DMS114 treated with DMSO at 0.1 percent for 48 hours (cell line): ENCODE results near the gene ALPL.

Experiments
- DNase-seq: peaks from one replicate; lab custom pipeline; 2025; ENCODE audit not compliant: unreplicated experiment; lab: John Stamatoyannopoulos, UW

Gene ALPL

DNA sequence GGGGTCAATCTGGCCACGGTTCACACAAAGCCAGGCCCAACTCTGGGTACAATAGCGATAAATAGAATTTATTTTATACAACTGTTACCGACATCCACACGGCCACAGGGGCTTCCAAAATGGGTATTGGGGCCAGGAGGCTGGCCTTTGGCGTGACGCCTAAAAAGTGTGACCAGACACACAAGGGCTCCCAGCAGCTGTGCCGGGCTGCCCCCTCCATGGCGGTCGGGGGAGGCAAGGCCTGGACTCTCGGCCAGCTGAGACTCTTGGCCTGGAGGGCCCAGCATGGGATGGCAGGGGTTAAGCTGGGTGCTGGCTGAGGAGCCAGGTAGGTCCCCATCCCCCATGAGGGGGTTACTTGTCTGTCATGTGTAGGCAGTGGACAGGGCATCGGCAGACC is 87.0 kb downstream of the ALPL start:
- no peak for DNase-seq

DNA sequence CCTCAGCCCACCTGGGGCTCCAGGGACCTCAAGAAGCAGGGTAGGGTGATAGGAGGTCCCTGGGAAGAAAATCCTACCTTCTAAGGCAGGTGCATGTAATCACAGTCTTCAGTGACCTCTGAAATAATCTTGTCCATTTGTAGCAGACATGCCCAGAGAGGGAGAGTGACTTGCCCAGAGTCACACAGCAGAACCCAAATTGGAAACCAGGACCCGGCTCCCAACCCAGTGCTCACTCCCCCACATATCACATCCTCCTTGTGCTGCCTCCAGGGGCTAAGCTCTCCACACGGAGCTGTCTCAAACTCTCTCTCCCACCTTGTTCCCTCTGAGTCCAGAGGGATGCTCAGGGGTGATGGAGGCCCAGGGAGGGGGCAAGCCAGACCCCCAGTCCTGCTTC is 87.4 kb downstream of the ALPL start:
- no peak for DNase-seq

DNA sequence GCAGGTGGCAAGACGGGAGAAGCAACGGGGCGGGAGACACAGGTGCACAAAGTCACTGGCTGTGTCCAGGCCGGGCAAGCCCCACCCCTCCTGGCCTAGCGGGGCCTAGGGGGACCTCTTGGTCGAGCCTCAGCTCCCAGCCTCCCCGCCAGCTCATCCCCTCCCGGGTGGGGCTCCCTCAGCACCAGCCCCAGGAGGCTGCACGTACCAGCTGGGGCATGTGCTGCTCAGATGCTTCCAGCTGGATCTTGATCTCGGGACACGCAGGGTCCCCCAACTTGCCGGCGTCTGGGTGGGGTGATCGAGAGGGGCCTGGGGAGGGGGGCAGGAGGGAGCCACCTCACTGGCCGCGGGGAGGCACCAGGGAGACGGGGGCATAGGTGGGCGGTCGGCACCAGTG is 88.5 kb downstream of the ALPL start:
- no peak for DNase-seq

DNA sequence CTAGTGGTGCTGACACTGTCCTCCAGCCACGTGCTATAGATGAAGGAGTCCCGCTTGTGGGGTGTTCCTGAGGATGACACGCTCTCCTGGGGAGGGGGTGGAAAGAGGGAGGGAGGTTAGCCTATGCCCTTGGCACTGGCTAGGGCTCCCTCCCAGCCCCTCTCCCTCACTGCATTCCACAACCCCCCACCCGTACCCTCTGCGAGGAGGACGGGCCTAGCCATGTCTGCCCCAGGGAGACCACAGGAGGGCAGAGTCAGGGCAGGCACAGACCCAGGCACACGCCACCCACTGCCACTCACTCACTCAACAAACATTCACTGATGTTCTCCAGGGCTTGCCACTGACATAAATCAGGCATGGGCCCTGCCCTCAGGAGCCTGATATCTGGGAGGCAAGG is 89.2 kb downstream of the ALPL start:
- no peak for DNase-seq

DNA sequence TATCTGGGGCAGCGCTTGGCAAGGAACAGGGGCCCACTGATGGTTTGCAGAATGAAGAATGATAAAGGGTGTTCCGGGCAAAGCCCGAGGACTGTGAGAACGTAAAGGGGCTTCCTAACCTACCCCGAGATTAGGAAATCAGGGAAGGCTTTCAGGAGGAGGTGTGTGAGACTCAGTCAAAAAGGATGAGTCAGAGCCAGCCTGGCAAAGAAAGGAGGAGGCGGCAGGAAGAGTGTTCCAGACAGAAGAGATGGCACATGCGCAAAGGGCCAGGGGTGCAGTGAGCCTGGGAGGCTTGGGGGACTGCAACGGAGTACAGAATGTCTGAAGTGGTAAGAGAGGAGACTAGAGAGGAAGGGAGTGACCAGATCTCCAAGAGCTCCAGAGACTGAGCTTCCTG is 89.7 kb downstream of the ALPL start:
- DNase-seq: no peak

DNA sequence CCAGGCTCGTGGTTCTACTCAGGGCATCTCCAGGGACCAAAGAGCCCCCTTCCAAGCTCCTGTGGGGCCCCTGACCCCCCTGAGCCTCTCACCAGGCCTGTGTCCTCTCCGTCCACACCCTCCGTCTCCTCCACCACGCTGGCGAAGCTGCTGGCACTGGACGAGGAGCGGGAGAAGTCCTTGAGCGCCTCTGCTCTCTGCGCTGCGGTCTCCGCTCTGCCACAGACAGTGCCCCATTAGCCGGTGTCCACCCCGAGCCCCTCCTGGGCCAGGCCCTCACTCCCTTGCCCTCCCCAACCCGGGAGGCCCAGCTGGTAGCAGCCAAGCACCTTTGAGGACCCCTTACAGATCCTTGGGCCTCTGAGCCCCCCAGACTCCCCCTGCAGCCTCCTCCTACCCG is 90.2 kb downstream of the ALPL start:
- DNase-seq: no peak

DNA sequence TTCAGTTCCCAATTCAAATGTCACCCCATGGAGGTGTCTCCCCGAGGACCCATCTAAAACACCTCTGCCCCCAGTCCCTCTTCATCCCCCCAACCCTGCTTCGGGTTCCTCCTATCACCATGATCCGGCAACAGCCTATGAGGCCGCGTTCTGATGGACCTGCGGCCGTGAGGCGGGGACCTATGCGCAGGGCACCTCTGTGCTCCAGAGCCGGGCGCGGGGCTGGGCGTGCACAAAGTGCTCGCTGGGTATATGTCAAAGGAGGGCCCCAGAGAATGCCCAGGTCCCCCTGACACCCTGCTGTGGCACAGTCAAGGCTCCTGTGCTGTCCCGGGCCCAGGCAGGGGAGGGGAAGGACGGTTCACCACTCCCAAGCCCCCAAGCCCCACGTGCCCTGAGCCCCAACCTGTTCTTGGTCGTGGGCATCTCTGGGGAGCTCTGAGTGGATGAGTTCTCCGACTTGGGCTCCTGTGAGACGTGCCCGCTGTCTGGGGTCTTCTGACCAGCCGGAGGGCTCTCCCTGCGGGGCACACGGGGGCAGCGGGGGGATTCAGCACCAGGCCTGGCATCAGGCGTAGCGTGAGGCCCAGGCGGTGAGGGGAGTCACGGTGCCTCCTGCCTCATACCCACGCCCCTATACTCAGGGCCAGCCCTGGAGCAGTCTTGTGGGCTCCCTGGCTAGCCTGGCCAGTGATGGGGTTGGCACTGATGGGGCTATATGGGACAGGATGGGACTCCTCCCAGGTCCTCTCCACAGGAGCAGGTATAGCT is 92.2 kb downstream of the ALPL start:
- no peak for DNase-seq

DNA sequence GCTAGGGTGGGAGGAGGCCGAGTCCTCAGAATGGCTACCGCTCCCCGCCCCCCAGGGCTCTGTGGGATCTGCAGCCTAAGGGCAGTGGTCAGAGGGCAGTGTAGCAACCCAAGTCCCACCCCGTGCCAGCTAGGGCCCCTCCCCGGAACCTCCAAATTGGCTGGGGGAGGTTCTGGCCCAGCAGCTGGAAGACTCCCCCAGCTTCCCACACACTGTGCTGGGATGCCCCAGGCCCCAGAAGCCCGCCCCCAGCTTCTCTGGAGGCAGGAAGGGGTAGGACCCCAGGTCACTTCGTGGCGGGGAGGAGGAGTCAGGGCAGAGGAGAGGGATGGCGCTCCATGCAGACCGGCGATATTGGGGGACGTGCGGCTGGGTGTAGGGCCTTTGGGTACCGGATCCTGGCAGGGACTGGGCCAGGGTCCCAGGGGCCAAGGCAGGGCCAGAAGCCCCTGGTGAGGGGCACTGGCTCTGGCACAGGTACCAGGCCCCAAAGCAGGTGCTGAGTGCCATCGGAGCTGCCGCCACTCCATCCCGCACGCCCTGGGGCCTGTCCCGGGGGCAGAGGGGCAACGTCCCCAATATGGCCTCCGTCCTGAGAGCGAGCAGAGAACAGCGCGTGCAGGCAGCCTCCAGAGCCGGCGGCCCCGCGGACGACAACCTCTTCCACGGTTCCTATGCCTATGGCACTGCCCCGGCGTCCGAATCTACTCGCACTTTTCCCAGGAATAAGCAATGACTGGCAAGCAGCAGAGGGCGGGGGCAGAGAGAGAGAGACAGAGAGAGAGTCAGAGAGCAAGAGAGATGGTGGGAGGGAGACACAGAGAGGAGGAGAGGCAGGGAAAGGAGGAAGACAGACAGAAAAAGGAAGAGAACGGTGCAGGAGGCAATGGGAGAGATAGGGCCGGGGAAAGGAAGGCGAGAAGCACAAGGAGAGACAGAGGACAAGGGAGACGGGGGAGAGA is 94.2 kb downstream of the ALPL start:
- DNase-seq: no peak

DNA sequence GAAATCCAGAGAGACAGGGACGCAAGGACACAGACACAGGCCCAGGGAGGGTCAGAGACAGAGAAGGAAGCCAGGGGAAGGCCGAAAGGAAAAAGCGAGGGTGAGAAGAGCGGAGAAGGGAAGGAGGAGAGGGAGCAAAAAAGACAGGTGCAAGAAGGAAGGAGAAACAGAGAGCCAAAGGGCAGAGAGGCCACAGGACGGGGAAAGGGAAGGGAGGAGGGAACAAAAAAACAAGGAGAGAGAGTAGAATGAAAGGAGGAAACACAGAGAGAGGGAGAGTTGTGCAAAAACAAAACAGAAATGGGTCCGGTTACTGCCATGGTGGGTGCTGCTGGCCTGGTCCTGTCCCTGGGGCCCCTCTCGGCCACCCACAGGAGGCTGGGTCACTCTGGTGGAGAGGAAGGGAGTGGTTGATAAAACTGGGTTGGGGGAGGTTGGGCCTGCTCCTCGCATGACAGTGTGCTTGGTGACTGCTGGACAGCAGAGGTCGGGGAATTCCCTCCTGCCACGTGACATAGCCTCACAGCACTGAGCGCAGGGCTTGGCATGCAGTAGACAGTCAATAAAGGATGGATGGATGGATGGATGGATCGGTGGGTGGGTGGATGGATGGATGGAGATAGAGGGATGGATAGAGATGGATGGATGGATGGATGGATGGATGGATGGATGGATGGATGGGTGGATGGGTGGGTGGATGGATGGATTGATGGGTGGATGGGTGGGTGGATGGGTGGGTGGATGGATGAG is 95.2 kb downstream of the ALPL start:
- no peak for DNase-seq

DNA sequence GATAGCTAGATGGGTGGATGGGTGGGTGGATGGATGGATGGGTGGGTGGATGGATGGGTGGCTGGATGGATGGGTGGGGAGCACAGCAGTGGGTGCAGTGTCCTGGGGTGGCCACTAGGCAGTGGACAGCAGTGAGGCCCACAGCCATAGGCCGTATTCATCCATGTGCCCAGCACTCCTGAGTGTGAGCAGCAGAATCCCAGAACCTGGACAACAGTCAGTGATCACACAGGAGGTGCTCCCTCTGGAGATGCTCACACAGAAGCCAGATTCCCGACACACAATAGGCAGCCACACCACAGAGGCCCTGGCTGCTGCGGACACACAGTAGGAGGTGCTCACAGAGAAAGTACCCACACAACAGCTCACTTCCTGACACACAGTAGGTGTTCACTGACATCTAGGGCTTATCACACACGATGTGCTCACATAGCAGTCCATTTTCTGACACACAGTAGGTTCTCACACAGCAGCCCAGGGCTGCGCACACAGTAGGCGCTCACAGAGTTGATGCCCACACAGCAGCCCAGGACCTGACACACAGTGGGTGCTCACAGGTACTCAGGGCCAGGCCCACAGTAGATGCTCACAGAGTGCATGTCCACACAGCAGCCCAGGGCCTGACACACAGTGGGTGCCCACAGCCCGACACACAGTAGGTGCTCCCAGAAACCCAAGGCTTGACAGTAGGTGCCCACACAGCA is 95.9 kb downstream of the ALPL start:
- DNase-seq: no peak

DNA sequence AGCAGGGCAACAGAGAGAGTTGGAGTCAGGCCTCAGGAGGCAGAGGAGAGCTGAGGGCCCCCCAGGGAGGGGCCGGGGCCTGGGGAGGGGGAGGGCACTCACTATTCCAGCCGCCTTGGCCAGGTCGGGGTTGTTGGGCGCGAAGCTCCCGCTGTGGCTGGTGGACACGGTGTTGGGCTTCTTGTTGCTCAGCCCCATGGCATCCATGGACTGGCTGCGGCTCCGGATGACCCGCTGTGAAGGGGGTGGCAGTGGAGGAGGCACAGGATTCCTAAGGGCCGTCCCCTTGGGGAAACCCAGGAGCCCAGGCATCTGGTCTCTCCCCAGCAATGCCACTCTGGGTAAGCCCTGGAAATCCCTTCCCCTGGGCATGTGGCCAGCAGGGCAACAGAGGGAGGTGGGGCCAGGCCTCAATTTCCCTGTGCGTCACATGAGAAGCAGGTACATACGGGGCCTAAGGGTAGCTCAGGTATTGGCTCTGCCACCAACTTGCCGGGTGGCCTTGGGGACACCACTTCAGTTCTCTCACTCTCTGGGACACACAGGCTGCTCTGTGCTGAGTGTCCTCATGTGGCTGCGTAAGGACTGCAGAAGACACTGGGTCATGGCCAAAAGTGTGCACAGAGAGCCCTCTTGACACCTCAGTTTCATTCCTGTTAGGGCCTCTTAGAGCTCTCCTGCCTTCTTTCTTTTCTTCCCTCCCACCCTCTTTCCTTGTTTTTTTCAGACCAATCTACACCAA is 96.9 kb downstream of the ALPL start:
- no peak for DNase-seq

DNA sequence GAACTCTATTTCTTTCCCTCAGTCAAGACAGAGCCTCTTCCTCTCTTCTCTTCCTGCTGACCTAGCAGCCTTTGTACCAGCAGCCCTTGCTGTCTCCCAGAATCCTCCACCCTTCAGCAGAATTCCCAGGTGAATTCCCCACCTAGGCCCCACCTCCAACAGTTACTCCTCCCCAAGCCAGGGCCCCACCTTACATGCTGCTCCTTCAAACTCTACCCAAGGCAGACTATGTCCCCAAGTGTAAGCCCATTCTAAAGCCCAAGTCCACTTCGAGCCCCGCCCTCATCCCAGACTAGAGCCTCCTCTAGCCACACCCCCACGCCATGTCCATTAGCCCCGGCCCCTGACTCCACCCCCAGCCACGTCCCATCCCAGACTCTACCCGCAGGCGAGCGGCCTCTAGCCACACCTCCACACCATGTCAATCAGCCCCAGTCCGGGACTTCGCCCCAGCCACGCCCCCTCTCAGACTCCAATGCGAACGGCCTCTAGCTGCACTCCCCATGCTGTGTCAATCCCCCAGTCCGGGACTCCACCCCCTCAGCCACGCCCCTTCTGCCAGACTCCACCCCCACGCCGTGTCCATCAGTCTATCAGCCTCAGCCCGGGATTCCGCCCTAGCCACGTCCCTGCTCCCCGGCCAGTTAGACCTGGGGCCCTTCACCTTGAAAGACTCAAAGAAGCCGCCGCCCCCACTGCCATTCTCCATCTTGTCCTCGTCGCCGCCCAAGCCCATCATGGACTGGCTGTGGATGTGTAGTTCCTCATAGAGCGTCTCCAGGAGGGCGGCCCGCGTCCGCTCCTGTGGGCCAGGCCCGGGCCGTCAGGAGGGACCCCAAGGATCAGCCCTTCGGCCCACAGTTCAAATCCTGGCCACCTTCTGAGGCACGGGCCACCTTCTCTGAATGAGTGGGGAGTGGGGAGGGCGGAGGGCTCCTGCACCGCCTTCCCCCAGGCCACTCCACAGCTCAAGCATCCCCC is 98.6 kb downstream of the ALPL start:
- DNase-seq: no peak

DNA sequence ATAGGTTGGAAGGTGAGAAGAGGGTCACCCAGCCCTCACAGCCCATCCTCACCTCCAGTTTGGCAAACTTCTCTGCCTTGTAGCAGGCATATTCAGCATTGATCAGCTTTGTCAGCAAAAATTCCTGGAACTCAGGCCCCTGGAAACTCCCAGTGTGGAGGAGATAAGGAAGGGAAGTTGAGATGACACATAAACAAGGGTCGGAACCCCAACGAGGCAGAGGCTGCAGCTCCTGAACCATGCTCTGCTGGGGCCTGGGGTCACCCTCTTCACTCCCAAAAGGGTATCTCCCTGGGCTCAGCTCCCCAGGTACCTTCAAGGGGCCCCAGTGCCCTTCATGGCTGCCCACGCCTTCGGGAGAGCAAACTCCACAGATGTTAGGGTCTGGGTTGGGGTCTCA is 99.6 kb downstream of the ALPL start:
- DNase-seq: no peak

DNA sequence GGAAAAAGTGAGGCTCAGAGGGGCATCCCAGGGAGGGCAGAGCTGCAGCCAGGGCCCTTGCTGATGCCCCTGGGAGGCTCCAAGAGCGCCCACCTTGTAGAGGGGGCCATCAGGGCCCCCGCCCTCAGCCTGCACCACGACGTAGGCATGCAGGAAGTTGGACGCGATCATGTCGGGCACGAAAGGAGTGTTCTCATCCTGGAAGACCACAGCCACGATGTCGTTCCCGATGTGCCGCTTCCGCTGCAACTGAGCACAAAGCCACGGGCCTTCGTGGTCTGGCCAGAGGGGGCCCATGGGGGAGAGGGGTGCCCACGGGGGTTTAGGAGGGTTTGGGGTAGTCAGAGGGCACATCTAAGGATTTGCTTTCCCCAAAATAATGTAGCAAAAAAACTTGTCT is 100.8 kb downstream of the ALPL start:
- no peak for DNase-seq

DNA sequence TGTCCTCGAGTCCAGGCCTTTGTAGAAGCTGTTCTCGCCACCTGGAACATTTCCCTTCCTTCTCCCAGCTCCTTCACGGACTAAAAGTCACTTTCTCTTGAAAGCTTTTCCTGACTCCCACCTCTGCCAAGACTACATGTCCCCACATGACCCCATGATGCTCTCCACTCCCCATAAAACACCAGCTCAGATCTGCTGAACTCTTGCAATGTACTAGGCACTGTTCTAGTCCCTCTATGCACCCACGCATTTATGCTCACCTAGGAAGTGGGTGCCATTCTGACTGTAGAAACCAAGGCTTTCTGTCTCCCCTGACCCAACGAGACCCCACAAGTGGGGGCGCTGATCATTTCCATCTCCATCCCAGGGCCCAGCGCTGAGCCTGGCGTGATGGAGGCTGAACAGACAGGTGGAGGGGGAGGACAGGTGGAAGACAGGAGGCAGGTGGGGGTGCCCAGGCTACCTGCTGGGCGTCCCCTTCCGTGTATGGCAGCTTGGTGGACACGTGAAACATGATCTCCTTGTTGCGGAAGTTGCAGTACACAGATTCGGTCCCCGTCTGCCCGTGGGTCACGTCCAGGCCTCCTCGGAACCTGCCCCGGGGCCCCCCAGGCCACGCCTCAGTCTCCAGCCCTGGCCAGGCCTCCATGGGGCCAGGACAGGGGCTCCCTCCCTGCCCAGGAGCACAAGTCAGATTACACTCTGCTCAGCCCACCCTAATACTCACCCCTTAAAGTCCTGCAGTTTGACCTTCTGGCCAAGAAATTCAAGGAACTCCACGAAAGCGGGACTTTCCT is 102.0 kb downstream of the ALPL start:
- DNase-seq: no peak

DNA sequence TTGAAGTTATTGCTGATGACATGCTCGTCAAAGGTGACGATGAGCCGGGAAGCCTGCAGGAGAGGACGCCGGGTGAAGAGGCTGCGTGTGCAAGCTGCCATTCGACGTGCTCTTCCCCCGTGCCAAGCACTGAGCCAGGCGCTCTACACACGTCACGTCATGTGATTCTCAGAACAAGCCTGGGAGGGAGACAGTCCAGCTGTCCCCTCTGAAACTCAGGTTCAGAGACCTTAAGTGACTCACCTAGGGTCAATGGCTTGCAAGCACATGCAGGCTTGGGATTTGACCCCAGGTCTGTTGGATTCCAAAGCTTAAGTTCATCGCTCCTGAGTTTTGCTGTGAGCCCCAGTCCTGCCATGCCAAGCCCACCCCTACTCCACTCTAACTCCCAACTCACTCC is 102.8 kb downstream of the ALPL start:
- DNase-seq: no peak

DNA sequence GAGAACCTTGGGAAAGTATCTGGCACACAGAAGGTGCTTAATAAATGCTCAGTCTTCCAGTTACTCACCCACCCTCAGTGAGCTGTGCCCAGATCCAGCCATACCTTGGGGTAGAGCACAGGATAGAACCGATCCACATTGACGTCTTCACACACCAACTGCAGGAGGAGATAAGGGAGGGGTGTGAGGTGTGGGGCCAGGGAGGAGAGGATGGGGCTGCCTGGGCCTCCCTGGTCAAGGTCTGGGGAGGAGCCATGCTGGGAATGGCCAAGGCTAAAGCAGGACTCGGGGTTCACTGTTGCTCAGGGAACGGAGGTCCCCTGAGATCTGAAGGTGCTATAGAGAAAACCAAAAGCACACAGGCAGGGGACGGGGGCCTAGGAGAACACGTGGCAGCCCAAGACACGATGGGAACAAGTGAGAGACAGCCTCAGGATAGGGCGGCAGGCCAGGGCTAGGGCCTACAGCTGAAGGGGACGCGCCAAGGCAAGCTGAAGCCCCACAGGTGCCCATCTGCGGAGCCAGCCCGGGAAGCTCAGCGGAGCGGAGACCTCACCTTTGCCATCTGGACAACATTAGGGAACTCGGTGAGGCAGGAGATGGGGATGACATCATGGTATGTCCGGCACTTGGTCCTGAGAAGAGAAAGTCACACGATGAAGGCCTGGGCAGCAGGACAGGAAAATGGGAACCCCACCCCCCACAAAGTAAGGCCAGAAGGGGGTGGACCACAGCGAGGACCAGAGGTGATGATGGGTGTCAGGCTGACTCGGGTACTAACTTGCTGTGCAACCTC is 104.0 kb downstream of the ALPL start:
- no peak for DNase-seq
